NCI-H2196 treated with DMSO at 0.1 percent for 48 hours (cell line): ENCODE measurements around the gene KIAA1328.
A peak's percentile ranks its signal among the peaks of the same experiment; 100 is the strongest.
"Not testable (repeated sequence)": the region's sequence is repeated elsewhere in the genome, so short reads cannot be mapped to it uniquely, and the experiment has no call there.

Source experiments
- DNase-seq: peaks from one replicate; lab custom pipeline; 2025; ENCODE audit not compliant: unreplicated experiment; lab: John Stamatoyannopoulos, UW

The KIAA1328 gene

DNA sequence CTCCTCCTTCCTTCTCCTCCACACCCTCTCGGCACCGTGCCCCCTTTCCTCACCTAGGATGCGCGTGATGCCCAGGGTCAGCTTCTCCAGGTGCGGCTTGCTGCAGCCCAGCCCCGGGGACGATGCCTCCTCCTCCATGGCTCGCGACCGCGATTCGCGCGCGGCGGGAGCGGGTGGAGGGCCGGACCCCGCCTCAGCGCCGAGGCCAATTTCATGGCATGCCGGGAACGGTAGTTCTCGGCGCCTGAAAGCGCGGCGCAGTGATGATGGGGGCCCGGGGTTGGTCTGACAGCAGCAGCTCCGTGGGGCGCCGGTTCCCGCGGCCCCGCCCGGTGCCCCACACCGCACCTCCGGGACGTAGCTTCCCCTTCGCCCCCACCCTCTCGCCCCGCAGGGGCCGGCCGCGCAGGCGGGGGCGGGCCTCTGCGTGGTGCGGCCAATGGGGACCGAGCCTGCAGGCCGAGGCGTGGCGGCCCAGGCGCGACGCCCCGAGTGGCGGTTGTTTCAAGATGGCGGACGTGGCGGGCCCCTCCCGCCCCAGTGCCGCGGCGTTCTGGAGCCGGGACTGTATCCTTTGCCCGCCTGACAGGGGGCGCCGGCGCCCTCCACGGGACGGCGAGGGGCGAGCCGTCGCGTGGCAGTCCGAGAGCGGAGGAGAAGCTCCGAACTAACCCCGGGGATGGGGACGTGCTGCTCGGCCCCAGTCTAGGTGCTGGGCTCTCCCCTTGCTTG lies at the start of gene KIAA1328, which contains the start of gene TPGS2:
Gene KIAA1328, plus strand, starts transcription at position 498 of the 732 bp plus-strand sequence. Its CDS starts 12 bp downstream, at position 510.
Gene TPGS2, minus strand, starts transcription at position 373 of the 732 bp plus-strand sequence. Its CDS starts 235 bp downstream, at position 138.
- peak; percentile 42 for DNase-seq

DNA sequence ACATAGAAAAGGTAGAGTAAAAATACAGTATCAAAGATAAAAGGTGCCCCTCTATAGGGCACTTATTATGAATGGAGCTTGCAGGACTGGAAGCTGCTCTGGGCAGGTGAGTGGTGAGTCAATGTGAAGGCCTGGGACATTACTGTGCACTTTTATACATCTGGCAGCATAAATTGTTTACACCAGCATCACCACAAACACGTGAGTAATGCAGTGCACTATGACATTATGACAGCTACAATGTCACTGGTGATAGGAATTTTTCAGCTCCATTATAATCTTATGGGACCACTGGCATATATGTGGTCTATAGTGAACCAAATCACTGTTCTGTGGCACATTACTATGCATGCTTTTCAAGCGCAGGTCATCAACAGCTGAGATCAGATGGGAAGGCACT lies 48.2 kb upstream of the KIAA1328 start:
- no peak for DNase-seq

DNA sequence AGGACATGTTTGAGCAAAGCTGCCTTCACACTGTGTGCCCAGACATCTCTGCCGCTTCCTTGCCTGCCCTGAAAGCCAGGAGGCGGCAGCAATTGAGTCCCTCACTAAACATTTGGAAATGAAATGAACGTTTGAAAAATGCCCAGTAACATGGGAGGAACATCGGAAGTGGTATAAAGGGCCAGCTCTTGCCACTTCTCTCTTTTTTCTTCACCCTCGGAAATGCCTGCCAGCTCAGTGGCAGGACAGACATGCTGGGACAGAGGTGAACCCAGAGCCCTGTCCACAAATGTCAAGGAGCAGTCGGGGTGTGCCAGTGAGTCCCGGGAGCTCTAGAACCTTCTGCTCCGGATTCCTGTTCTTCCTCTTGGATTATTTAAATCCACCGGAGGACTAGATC lies 46.2 kb upstream of the KIAA1328 start:
- no peak for DNase-seq

DNA sequence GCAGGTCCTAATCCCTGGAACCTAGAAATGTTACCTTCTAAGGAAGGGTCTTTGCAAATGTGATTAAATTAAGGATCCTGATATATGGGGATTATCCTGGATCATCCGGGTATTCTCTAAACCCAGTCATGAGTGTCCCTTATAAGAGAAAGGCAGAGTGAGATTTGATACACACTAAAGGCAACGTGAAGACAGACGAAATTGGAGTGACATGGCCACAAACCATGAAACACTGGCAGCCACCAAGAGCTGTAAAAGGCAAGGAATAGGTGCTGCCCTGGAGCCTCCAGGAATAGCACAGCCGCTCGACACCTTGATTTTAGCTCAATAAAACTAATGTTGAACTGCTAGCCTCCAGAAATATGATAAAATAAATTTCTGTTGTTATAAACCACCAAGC lies 45.1 kb upstream of the KIAA1328 start:
- no peak for DNase-seq

DNA sequence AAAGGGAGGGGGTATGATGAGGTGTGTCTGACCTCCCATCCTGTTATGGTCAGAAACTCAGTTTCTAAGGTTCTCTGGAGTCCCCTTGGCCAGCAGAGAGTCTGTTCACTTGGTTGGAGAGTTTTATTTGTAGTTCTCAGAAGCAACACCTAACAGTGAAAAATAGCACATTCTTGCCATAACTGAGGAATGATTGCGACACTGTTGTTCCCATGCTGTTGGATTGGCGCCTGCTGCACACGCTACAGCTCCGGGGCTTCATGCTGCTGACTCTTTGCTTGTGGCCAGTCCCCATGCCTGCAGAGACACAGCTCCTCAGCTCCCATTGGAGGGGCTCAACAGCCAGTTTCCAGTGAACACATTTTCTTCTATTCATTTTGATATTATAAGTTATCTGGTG lies 42.2 kb upstream of the KIAA1328 start:
- no peak for DNase-seq

DNA sequence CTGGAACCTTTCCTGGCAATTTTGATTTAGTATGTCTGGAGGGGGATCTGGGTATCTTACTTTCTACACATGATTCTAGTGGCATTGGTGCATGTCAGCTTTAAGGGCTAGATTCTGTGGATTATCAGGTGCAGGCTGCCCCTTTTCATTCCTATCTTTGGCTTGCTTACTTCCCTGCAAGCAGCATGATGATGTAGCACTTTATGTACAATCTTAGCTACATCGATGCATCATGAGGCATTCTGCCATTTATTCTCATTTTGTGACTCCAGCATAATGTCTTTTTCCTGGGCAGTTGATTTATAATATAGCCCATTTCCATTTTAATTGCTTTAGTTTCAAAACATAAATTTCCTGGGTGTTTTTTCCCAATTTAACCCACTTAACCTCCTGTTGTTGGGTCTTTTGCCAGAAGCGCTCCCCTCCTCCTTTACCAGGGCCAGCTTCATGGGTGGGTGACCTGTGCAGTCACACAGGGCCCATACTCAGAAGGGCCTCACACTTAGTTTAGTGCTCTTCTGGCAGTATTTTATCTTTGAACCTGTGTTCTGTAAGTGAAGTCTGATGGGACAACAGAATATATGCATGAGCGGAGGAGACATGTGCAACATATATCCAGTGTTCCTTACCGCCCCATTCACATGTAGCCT lies 36.2 kb upstream of the KIAA1328 start:
- DNase-seq = no peak

DNA sequence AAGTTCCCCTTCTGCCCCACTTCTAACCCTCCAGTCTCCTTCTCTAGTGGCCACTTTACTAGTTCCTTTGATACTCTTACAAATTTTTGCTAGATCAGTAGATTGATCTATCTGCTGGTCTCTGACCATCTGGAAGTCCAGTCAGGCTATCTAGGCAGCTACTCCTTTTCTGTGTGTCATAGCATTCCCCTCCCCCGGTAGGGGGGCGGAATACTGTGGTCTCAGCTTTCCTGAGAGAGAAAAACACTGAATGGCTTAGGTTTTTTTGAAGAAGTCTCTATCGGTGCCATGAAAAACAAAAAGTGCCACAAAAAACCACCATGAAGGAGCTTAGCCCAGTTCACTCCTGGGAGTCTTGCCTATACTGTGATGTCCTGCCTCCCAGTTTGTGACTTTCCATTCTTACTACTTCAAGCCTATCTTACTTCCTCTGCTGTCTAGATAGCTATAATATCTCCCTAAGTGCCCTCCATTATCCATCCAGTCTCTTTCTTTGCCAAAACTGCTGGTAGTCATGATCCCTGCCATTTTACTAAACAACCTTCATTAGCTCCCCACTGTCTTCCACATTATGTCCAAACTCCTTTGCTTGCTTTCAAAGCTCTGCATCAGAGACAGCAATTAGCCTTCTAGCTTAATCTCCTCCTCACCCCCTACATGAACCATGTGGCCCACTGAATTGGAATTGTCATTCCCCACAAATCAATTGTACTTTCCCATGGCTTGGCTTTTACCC lies 30.0 kb upstream of the KIAA1328 start:
- no peak for DNase-seq

DNA sequence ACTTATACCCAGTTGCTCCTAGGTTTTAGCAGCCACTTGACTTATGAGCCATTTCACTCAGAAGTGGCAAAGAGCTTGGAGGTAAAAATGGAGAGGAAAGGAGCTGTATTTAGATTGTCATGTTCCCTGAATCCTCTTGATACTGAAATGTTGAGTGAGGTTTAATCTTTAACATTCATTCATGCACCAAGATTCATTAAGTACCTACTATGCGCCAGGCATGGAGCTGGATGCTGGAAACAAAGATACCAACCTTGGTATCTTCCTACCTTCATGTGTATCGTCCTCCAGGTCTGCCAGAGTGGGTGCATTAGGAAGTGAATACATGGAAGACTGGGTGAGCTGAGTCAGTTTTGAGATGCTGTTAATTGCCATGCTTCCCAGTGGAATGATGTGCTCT lies 23.8 kb upstream of the KIAA1328 start:
- no peak for DNase-seq

DNA sequence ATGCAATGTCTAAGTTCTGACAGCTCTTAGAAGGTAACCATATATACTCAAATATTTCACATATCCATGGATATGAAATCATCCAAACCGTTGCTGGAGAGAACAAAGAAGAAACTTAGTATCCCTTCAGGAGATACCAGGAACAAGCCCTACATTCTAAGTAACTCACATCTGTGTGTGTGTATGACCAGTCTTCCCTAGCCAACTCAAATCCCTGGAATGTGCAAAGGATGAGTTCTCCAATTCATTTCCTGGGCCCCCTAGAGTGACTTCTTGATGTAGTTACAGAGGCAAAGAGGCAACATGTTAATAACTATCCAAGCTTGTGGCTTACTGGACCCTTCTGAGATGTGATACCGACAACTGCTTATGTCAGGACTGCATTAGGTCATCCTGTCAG lies 20.2 kb upstream of the KIAA1328 start:
- DNase-seq = no peak

DNA sequence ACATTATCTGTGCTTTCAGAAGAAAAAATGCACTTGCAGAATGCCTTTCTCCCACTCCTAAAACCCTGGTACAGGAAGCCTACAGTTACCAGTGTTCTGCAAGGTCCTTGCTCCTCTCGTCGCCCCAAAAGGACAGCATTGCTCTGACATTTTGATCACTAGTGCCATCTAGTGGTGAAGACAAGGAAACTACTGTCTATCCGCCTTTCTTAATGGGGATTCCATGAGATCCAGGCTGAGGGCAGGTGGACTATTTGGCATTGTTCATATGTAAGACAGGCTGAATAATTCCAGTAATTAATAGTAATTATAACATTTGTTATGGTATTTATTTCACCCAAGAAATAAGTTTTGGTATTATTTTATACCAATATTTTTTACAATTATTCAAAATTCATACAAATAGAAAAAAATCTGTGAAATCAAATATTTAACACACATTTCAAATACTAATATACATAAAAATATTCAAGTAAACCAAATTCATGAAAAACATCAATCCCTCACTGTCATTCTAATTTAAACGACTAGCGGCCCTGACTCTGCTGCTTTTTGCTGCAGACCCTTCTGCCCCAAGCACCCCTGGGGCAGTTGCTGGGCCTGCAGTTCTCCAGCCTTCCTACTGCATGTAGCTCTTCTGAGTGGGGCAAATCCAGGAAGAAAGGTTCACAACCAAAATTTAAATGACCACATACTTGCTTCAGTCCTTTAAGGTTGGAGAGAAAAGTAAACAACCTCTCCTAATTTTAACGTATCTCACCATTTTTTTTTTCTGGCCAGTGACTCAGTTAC lies 19.1 kb upstream of the KIAA1328 start:
- DNase-seq = peak; percentile 34

DNA sequence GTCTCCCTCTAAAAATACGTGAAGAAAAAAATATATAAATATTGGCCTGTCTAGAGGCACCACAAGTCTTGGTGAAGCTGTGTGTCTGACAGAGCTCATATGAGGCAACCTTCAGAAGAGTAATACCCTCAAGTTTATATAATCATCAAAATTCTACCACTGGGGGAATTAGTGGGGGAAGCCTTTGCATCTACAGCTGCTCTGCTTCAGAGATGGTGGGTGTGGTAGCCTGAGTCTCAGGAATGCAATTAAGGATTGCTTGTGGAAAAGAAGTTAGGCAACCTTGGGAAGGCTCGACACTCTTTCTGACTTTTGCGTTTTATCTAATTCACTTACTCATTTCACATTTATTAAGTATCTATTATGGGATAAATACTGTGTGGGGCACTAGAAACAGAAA lies 17.5 kb upstream of the KIAA1328 start:
- no peak for DNase-seq

DNA sequence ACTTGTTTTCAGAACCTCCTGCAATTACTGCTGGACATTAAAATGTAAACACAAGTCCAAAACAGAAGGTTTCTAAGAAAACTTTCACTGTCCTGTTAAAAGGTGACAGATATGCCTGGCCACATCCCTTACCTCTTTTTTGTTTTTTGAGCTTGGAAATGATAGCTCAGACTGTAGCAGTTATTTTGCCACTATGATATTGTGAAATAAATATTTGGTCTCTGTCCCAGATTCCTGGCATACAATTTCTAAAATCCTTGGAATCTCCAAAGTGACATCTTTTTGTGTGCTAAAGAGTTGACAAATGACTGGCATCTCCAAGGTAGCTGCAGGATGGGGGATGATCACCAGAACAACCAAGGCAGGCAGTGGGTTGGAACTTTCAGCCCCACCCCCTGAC lies 17.0 kb upstream of the KIAA1328 start:
- DNase-seq = no peak

DNA sequence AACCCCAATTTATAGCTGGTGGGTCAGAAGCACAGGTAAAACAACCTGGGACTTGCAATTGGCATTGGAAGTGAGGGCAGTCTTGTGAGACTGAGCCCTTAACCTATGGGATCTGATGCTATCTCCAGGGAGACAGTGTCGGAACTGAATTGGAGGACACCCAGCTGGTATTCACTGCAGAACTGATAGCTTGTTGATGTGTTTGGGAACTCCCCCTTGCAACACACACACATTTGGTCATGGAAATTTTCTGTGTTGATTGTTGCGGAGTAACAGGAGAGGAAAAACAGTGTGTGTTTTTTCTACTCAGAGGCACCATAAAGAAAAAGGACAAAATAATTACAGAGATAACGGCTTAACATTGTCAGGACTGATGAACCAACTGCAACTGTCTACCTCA lies 16.2 kb upstream of the KIAA1328 start:
- no peak for DNase-seq

DNA sequence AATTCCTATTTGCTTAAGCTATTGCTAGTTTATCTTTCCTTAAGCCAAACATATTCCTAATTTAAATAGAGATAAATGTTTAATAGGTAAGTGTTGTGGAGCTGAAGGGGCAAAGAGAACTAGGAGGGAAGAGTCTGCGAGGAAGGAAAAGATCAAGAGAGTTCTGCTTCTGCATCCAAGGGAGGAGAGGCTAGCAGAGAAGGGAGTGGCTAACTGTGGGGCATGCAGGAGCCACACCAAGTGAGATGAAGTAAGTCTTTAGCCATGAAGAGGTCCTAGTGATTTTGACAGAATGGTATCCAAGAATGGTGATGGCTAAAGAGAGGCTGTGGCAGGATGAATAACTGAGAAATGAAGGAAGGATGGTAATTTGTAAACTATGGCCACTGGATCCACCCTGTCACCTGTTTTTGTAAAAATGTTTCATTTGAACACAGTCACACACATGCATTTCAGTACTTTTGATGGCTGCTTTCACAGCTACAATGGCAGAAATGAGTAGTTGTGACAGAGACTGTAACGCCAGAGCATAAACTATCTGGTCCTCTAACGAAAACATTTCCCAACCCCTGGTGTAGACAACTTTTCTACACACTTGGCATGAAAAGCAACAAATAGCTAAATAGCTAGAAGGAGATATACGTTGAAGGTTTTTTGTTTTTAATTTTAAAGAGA lies 15.7 kb upstream of the KIAA1328 start:
- DNase-seq = no peak

DNA sequence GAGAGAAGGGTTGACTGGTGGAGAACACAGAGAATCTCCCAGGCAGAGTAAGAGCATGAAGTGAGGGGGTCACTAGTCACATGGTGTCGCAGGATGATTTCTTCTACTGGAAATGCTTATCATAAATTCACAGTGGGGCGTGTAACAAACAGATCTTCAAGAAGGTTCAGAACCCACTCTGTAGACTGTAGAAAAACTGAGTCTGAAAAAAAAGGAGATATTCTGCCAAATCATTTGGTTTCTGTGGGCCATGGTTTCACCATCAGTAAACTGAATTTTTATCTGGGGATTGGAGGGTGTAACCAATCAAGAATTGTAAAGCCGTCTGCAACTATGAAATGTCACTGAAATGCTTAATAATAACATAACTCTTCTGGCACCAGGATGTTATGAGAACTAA lies 15.1 kb upstream of the KIAA1328 start:
- no peak for DNase-seq

DNA sequence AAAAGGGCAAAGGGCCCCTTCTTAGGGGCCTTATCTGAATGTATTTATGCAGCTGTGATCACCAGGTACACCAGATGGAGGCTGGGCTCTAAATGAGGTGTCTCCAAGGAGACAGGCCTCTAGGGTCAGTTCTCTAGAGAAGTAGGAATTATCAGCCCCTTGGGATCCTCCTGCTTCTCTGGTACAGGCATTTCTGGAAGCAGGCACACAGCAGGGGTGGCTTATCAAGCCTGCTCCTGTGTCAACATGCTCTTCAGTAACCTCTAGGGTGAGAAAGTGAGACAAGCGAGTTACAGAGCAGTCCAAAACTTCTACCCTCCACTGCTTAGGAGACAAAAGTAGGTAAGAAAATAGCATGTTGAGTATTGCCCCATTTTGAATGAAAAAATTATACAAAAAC lies 13.9 kb upstream of the KIAA1328 start:
- no peak for DNase-seq

DNA sequence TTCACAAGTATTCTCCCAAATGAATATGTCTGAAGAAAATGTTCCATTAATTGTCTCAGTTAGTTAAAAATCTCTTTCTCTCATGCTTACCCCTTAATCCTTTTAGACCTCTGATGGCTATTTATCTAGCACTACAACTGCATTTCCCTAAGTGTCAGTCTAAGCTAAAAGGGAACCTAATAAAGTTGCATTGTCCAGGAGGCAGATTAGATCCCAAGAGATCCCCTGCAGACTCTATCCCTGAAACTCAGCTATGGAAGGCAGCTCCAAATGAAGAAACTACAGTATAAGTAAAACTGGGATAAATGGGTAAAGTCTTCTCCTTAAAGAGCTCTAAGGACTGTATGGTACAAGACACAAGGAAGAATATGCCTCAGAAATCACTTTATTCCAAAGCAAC lies 12.8 kb upstream of the KIAA1328 start:
- DNase-seq = not testable (repeated sequence)

DNA sequence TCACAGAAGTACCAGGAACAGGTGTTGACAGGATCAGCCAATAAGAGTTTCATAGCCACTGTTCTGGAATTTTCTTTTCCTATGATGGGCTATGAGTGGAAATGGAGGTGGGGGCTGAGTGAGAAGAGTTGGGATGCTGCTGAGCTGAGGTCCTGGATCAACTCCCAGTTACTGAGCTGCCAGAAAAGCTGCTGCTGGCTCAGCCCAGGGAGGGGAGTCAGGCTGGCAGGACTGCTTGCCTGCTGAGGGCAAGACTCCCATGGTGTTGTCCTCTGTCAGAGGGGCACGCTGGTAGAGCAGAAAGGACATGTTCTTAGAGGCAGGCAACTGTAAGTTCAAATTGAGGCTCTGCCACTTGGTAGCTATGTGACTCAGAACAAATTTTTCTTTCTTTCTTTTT lies 11.9 kb upstream of the KIAA1328 start:
- no peak for DNase-seq

DNA sequence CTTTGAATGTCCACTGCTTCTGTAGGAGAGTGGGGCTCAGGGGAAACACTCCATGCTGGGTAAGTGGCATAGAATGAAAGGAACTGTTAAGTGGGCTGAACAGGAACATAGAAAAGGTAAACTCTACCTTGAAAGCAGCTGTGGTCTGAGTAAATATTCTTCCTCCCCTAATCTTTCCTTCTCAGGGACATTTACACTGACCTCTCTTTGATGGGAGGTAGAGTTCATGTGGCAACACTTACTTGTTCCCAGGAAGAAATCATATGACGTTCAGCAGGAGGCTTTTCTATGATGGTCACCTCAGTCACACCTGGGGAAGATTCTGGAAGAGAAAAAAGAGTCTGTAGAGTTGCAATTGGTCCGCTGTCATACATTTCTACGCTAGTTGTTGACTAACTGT lies 10.3 kb upstream of the KIAA1328 start:
- no peak for DNase-seq

DNA sequence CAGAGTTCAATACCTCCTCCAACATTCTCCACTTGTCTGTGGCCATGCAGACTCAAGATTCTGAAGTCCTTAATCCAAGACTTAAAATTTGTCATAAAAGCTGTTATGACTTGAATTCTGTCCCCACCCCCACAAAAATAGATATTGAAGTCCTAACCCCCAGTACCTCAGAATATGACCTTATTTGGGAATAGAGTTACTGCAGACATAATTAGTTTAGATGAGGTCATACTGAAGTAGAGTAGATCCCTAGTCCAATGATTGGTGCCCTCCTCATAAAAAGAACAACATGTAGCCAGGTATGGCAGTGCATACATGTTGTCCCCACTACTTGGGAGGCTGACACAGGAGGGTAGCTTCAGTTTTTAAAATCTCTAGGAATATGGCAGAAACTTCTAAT lies 9.3 kb upstream of the KIAA1328 start:
- DNase-seq = no peak

DNA sequence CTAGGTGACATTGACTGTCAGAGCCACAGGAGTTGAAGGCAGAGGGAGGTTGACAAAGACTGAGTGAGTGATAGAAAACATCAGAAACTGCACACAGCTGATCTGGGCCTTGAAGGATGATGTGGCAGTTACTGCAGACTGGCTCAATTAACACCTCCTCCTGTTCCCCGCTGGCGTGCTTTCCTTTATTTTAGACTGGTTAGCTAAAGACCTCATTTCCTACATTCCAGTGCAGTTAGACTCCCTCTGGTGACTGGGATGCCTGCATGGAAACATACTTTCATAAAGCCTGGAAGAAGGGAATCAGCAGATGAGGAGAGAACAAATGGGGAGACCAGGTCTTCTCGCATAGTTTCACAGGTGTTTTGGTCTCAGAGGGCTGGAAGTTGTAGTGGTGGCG lies 7.2 kb upstream of the KIAA1328 start:
- no peak for DNase-seq
